CD4-positive, alpha-beta T cell (primary cell): Measurements from ENCODE around the gene CXCR2. TPM values are rescaled to one million over a fixed set of nuclear protein-coding genes. Genes with fewer than 3 reads are reported as not detected.

Experiments
- ATAC-seq: fragments of 200-7000 bp; cut with Tn5 transposase; one replicate; pipeline ENCODE4 v1.10.0; 2022; ENCODE audit warnings: mild to moderate bottlenecking; ENCODE audit not compliant: poor library complexity
- CTCF ChIA-PET: fragments of 350-600 bp; sonication (Branson Sonifier 250); formaldehyde crosslinking; loops from one replicate; lab custom pipeline; 2021; ENCODE audit warnings: antibody characterized with exemption, inconsistent platforms; lab: Charles Lee
- POLR2A ChIA-PET: fragments of 350-600 bp; sonication (Branson Sonifier 250); formaldehyde crosslinking; loops from one replicate; lab custom pipeline; 2021; ENCODE audit warnings: antibody characterized with exemption, inconsistent platforms; lab: Charles Lee
- DNase-seq, 14 experiments: peaks; one replicate each; pipeline ENCODE4 v3.0.0-alpha.2; 2013 to 2020; ENCODE audit warnings: mixed read lengths in 2 of 14
- H3K27ac ChIP-seq, 2 donors: one replicate each; pipeline versions ENCODE4 v1.5.1 to v1.7.0; 2013; ENCODE audit warnings: low read length in 2 of 2, low read depth in 1 of 2, mild to moderate bottlenecking in 1 of 2
- H3K27me3 ChIP-seq, 2 experiments: 1 replicate in 1 of 2; 2 replicates in 1 of 2; pipeline versions ENCODE4 v1.6.1 to v1.7.0; 2013; ENCODE audit warnings: low read length in 2 of 2, control low read depth in 1 of 2, mild to moderate bottlenecking in 1 of 2, moderate library complexity in 1 of 2; ENCODE audit not compliant: insufficient read depth in 2 of 2, control insufficient read depth in 1 of 2
- H3K36me3 ChIP-seq: one replicate; pipeline ENCODE4 v1.6.1; 2013; ENCODE audit warnings: low read length, control low read depth; ENCODE audit not compliant: insufficient read depth
- H3K4me1 ChIP-seq: one replicate; pipeline ENCODE4 v1.6.1; 2013; ENCODE audit warnings: low read length, control low read depth; ENCODE audit not compliant: insufficient read depth
- H3K4me3 ChIP-seq: one replicate; pipeline ENCODE4 v1.5.1; 2013; ENCODE audit warnings: mild to moderate bottlenecking, low read length, moderate library complexity
- H3K9me3 ChIP-seq, 2 experiments: 1 replicate in 1 of 2; 2 replicates in 1 of 2; pipeline versions ENCODE4 v1.6.1 to v1.7.0; 2013; ENCODE audit warnings: low read length in 2 of 2, mild to moderate bottlenecking in 2 of 2, control low read depth in 1 of 2, moderate library complexity in 1 of 2; ENCODE audit not compliant: control insufficient read depth in 1 of 2, insufficient read depth in 1 of 2
- H3K27ac Mint-ChIP-seq: one replicate; pipeline ENCODE4 v1.8.0; 2020; ENCODE audit warnings: mixed read lengths
- H3K27me3 Mint-ChIP-seq: one replicate; pipeline ENCODE4 v1.8.0; 2021; ENCODE audit warnings: mixed read lengths
- H3K36me3 Mint-ChIP-seq: one replicate; pipeline ENCODE4 v1.8.0; 2021; ENCODE audit warnings: low read depth, mixed read lengths
- H3K4me1 Mint-ChIP-seq: one replicate; pipeline ENCODE4 v1.8.0; 2021; ENCODE audit warnings: low read depth, mixed read lengths
- H3K4me3 Mint-ChIP-seq: one replicate; pipeline ENCODE4 v1.8.0; 2020; ENCODE audit warnings: mild to moderate bottlenecking, mixed read lengths
- H3K9me3 Mint-ChIP-seq: one replicate; pipeline ENCODE4 v1.8.0; 2020; ENCODE audit warnings: mixed read lengths
- intact Hi-C, 2 experiments: fragments of 100-400 bp; cut with DNase I in 1 of 2; cut with micrococcal nuclease in 1 of 2; formaldehyde crosslinking; loops; one replicate each; pipeline versions ENCODE4 v1.15.1 to v1.9.0; 2023 to 2025; cut with DNase I, micrococcal nuclease
- total RNA-seq, 174 experiments: library from RNA in 2 of 174; stranded (reverse) in 2 of 174; gene quantifications; one replicate each; pipeline ENCODE4 v1.2.3 and lab custom pipeline; 2021 to 2026
- TF ChIP-seq, protein P1 (sequence below): fragments of 200-600 bp; IDR thresholded peaks from one replicate; pipeline ENCODE4 v1.8.0; 2022; ENCODE audit warnings: antibody characterized with exemption, mild to moderate bottlenecking

The CXCR2 gene
- total RNA-seq, 2 experiments from 2014 or later: not detected

DNA sequence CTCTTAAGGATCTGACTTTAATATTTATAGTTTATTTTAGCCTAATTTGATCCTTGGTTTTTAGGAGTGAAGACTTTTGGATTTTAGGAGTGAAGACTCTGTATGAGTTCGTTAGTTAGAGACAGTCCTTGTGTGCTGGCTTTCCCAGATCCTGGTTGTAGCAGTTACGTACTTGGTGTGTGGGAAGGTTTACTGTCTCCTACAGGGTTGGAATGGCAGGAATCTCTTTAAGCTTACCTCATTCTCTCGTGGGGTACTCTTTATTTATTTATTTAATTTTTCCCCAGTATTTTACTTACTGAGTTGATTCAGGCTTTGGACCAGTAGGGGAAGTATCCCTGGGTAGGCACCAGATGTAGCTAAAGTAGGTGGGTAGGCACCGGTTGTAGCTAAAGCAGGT is 1.8 kb upstream of the CXCR2 start:
- Histone ChIP-seq H3K4me1 (peaks cover 2% of the 10 kb centered on the region), H3K36me3 (no peaks in the 10 kb centered on the region), H3K27ac (no peak overlapping the region), H3K4me3 (no peak overlapping the region), H3K27me3 (peaks cover 5 to 6% of the 10 kb centered on the region in 2 experiments), H3K9me3 (peaks cover 0 to 15% of the 10 kb centered on the region in 2 experiments)
- Mint-ChIP-seq H3K27ac (no peak overlapping the region), H3K36me3 (no peaks in the 10 kb centered on the region), H3K27me3 (peaks cover 44% of the 10 kb centered on the region), H3K4me3 (no peak overlapping the region), H3K9me3 (peaks cover 12% of the 10 kb centered on the region), H3K4me1 (peaks cover 6% of the 10 kb centered on the region)
- intact Hi-C loops: no loop called here
- ATAC-seq (no peak), DNase-seq (no peak)
- CTCF ChIA-PET: interaction anchor here (1.1 kb wide), 1 partner anchor 55 kb away, joined by 4 read pairs; the partner anchor contains the start of gene RUFY4
- TF ChIP-seq, protein P1, sequence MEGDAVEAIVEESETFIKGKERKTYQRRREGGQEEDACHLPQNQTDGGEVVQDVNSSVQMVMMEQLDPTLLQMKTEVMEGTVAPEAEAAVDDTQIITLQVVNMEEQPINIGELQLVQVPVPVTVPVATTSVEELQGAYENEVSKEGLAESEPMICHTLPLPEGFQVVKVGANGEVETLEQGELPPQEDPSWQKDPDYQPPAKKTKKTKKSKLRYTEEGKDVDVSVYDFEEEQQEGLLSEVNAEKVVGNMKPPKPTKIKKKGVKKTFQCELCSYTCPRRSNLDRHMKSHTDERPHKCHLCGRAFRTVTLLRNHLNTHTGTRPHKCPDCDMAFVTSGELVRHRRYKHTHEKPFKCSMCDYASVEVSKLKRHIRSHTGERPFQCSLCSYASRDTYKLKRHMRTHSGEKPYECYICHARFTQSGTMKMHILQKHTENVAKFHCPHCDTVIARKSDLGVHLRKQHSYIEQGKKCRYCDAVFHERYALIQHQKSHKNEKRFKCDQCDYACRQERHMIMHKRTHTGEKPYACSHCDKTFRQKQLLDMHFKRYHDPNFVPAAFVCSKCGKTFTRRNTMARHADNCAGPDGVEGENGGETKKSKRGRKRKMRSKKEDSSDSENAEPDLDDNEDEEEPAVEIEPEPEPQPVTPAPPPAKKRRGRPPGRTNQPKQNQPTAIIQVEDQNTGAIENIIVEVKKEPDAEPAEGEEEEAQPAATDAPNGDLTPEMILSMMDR: no peak
- POLR2A ChIA-PET: no interaction called here

DNA sequence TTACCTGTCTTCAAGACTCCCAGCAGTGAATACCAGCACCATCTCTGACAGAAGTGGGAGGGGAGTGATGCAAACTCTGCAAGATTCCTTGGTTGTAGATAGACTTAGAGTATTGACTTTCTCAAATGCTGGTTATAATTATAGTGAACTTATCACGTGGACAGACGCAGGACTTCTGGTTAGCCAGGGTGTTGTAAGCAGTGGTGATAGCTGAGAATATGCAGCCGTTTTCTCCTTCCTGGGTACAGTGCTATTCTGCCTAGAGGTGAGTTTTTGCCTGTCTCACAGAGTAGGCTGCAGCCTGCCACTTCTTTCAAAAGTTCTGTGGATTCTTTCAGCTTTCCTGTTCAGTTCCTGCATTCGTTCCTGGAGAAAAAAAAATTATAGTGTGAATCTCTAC is 733 bp upstream of the CXCR2 start:
- ChIA-PET POLR2A (no interaction called here), CTCF (no interaction called here)
- Histone ChIP-seq H3K27me3 (peaks cover 5 to 6% of the 10 kb centered on the region in 2 experiments), H3K9me3 (peaks cover 0 to 15% of the 10 kb centered on the region in 2 experiments), H3K36me3 (no peaks in the 10 kb centered on the region), H3K27ac (no peak overlapping the region), H3K4me1 (peaks cover 2% of the 10 kb centered on the region), H3K4me3 (no peak overlapping the region)
- TF ChIP-seq, protein P1: no peak
- Mint-ChIP-seq H3K36me3 (no peaks in the 10 kb centered on the region), H3K4me3 (no peak overlapping the region), H3K27me3 (peaks cover 48% of the 10 kb centered on the region), H3K9me3 (peaks cover 9% of the 10 kb centered on the region), H3K4me1 (peaks cover 6% of the 10 kb centered on the region), H3K27ac (no peak overlapping the region)
- no peak for ATAC-seq
- intact Hi-C loops: no loop called here
- DNase-seq: no peak

DNA sequence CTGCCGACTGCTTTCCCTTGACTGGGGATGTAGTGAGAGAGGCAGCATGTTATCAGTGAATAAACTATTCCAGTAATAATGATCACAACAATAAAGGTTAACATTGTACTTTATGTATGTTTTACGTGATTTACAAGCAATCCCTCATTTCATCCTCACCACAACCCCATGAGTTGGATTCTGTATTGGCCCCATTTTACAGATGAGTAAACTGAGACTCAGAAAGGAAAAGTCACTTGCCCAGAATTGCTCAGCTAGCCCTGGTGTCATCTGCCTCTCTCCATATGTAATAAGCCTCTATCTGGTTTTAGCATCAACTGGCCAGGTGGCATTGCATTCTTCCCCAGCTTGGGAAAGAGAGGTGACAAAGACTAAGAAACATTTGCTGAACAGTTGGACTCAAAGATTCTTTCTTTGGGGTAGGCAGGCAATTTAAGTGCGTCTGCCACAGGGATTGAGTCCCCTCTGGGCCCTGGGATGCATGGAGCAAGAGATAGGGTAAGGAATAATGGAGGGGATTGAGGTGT is 2.2 kb downstream of the CXCR2 start:
- ChIA-PET CTCF (no interaction called here), POLR2A (no interaction called here)
- no peak overlapping the region for H3K27ac Mint-ChIP-seq
- H3K27me3 Mint-ChIP-seq: peaks cover 34% of the 10 kb centered on the region
- intact Hi-C loops: no loop called here
- TF ChIP-seq, protein P1: no peak
- Histone ChIP-seq H3K27me3 (peaks cover 5 to 6% of the 10 kb centered on the region in 2 experiments), H3K27ac (no peak overlapping the region), H3K9me3 (peaks cover 0 to 8% of the 10 kb centered on the region in 2 experiments), H3K4me1 (peaks cover 2% of the 10 kb centered on the region), H3K36me3 (no peaks in the 10 kb centered on the region), H3K4me3 (no peak overlapping the region)
- H3K4me3 Mint-ChIP-seq: no peak overlapping the region
- peaks cover under 1% of the 10 kb centered on the region for H3K9me3 Mint-ChIP-seq
- DNase-seq: no peak
- H3K4me1 Mint-ChIP-seq: peaks cover 6% of the 10 kb centered on the region
- no peaks in the 10 kb centered on the region for H3K36me3 Mint-ChIP-seq
- ATAC-seq: no peak
